IMR-90 (cell line): ENCODE results near the gene CCDC102A. TPM values are rescaled to one million over a fixed set of nuclear protein-coding genes. Genes with fewer than 3 reads are reported as not detected.

Source experiments
- ATAC-seq: fragments of 200-7000 bp; cut with Tn5 transposase; 2 replicates; pipeline ENCODE4 v1.9.1; 2020; ENCODE audit warnings: low read depth, mild to moderate bottlenecking, moderate library complexity
- BruUV-seq: library from RNA; stranded (reverse); fragments of 400-500 nt; replicated peaks from 2 replicates; lab custom pipeline; 2021; lab: Mats Ljungman, UMichigan
- CTCF ChIA-PET: fragments of 300-600 bp; formaldehyde crosslinking; extraction: SDS; loops from one replicate; lab custom pipeline; 2021; ENCODE audit warnings: antibody characterized with exemption; lab: Yijun Ruan, JAX
- POLR2A ChIA-PET: fragments of 300-600 bp; sonication (Branson Sonifier 250); formaldehyde crosslinking; loops from one replicate; lab custom pipeline; 2022; ENCODE audit warnings: antibody characterized with exemption; ENCODE audit not compliant: unreplicated experiment; lab: Charles Lee
- DNase-seq: peaks from one replicate; pipeline ENCODE4 v3.0.0; 2013
- H2AFZ ChIP-seq: replicated peaks from 2 replicates; pipeline ENCODE3; 2013; ENCODE audit warnings: low read length, mild to moderate bottlenecking; ENCODE audit not compliant: poor library complexity
- H2AK5ac ChIP-seq: 2 replicates; pipeline ENCODE4 v1.6.1; 2013; ENCODE audit warnings: low read depth, low read length, inconsistent platforms
- H2AK9ac ChIP-seq: replicated peaks from 2 replicates; pipeline ENCODE3; 2013; ENCODE audit warnings: mild to moderate bottlenecking, low read depth, low read length, moderate library complexity; ENCODE audit not compliant: poor library complexity
- H2BK120ac ChIP-seq: 2 replicates; pipeline ENCODE4 v1.6.1; 2013; ENCODE audit warnings: low read depth, low read length, inconsistent platforms
- H2BK15ac ChIP-seq: 3 replicates; pipeline ENCODE4 v1.6.1; 2013; ENCODE audit warnings: low read depth, low read length, inconsistent platforms
- H2BK20ac ChIP-seq: 2 replicates; pipeline ENCODE4 v1.6.1; 2013; ENCODE audit warnings: low read depth, mild to moderate bottlenecking, inconsistent platforms, low read length, moderate library complexity
- H2BK5ac ChIP-seq: 2 replicates; pipeline ENCODE4 v1.6.1; 2013; ENCODE audit warnings: mild to moderate bottlenecking, low read depth, low read length, inconsistent platforms; ENCODE audit not compliant: poor library complexity, severe bottlenecking
- H3K14ac ChIP-seq: replicated peaks from 2 replicates; pipeline ENCODE4 v1.6.1; 2013; ENCODE audit warnings: low read depth, low read length, inconsistent platforms
- H3K18ac ChIP-seq: 2 replicates; pipeline ENCODE4 v1.6.1; 2013; ENCODE audit warnings: low read depth, low read length, control low read depth
- H3K23ac ChIP-seq: 2 replicates; pipeline ENCODE4 v1.6.1; 2013; ENCODE audit warnings: low read depth, low read length, inconsistent platforms
- H3K27ac ChIP-seq: 2 replicates; pipeline ENCODE4 v1.5.1; 2013; ENCODE audit warnings: mild to moderate bottlenecking, control low read depth, low read length; ENCODE audit not compliant: insufficient read depth
- H3K27me3 ChIP-seq: 2 replicates; pipeline ENCODE4 v1.6.1; 2013; ENCODE audit warnings: low read length; ENCODE audit not compliant: control insufficient read depth, insufficient read depth
- H3K36me3 ChIP-seq: 2 replicates; pipeline ENCODE4 v1.6.1; 2013; ENCODE audit warnings: low read length, mixed read lengths; ENCODE audit not compliant: control insufficient read depth, insufficient read depth
- H3K4ac ChIP-seq: 2 replicates; pipeline ENCODE4 v1.6.1; 2013; ENCODE audit warnings: low read depth, low read length, inconsistent platforms
- H3K4me1 ChIP-seq: 2 replicates; pipeline ENCODE4 v1.6.1; 2013; ENCODE audit warnings: low read length, mixed read lengths; ENCODE audit not compliant: control insufficient read depth, insufficient read depth
- H3K4me2 ChIP-seq: 2 replicates; pipeline ENCODE4 v1.6.1; 2013; ENCODE audit warnings: low read depth, mild to moderate bottlenecking, control low read depth, low read length, moderate library complexity
- H3K4me3 ChIP-seq: 2 replicates; pipeline ENCODE4 v1.5.1; 2013; ENCODE audit warnings: low read depth, mild to moderate bottlenecking, control low read depth, low read length, moderate library complexity; ENCODE audit not compliant: insufficient read depth
- H3K56ac ChIP-seq: 2 replicates; pipeline ENCODE4 v1.6.1; 2013; ENCODE audit warnings: low read length, inconsistent platforms; ENCODE audit not compliant: insufficient read depth; ENCODE audit errors: extremely low read depth
- H3K79me1 ChIP-seq, 2 experiments: 2 replicates each; pipeline ENCODE4 v1.6.1; 2013; ENCODE audit warnings: low read length in 2 of 2, inconsistent platforms in 1 of 2, low read depth in 1 of 2
- H3K9ac ChIP-seq: 2 replicates; pipeline ENCODE4 v1.6.1; 2013; ENCODE audit warnings: low read depth, low read length, control low read depth
- H3K9me1 ChIP-seq: 2 replicates; pipeline ENCODE4 v1.6.1; 2013; ENCODE audit warnings: low read length, inconsistent platforms; ENCODE audit not compliant: insufficient read depth
- H3K9me3 ChIP-seq: 2 replicates; pipeline ENCODE4 v1.6.1; 2013; ENCODE audit warnings: low read length; ENCODE audit not compliant: control insufficient read depth, insufficient read depth
- H4K20me1 ChIP-seq: 2 replicates; pipeline ENCODE4 v1.6.1; 2013; ENCODE audit warnings: low read length, inconsistent platforms; ENCODE audit not compliant: insufficient read depth
- H4K5ac ChIP-seq: 2 replicates; pipeline ENCODE4 v1.6.1; 2013; ENCODE audit warnings: mild to moderate bottlenecking, low read depth, low read length, control low read depth
- H4K8ac ChIP-seq, 2 experiments: 2 replicates each; pipeline ENCODE4 v1.6.1; 2013; ENCODE audit warnings: low read depth in 2 of 2, low read length in 2 of 2, control low read depth in 1 of 2, inconsistent platforms in 1 of 2
- H4K91ac ChIP-seq: 2 replicates; pipeline ENCODE4 v1.6.1; 2013; ENCODE audit warnings: low read depth, low read length, inconsistent platforms; ENCODE audit not compliant: insufficient read depth
- CEBPB ChIP-seq: IDR thresholded peaks from 2 replicates; pipeline ENCODE4 v1.6.1; 2012; ENCODE audit warnings: low read depth, low read length, improper control_type of control experiment
- CHD1 ChIP-seq: IDR thresholded peaks from 2 replicates; pipeline ENCODE4 v1.6.1; 2012; ENCODE audit warnings: low read depth, low read length, improper control_type of control experiment
- FOS ChIP-seq: fragments of 150-350 bp; IDR thresholded peaks from 2 replicates; pipeline ENCODE4 v1.6.1; 2016; ENCODE audit warnings: low read depth, low read length
- MAFK ChIP-seq: IDR thresholded peaks from 2 replicates; pipeline ENCODE4 v1.6.1; 2012; ENCODE audit warnings: low read depth, low read length, improper control_type of control experiment
- MAZ ChIP-seq: IDR thresholded peaks from 2 replicates; pipeline ENCODE4 v1.6.1; 2012; ENCODE audit warnings: low read depth, mild to moderate bottlenecking, low read length, improper control_type of control experiment, moderate library complexity, borderline replicate concordance
- MXI1 ChIP-seq: IDR thresholded peaks from 2 replicates; pipeline ENCODE4 v1.6.1; 2012; ENCODE audit warnings: low read depth, mild to moderate bottlenecking, low read length, moderate library complexity, borderline replicate concordance
- NFE2L2 ChIP-seq: fragments of 150-350 bp; IDR thresholded peaks from 2 replicates; pipeline ENCODE4 v1.6.1; 2016; ENCODE audit warnings: low read depth, mild to moderate bottlenecking, low read length
- POLR2A ChIP-seq: IDR thresholded peaks from 2 replicates; pipeline ENCODE4 v1.6.1; 2012; ENCODE audit warnings: mild to moderate bottlenecking, low read depth, low read length
- RAD21 ChIP-seq: IDR thresholded peaks from 2 replicates; pipeline ENCODE4 v1.6.1; 2012; ENCODE audit warnings: low read length, improper control_type of control experiment
- RCOR1 ChIP-seq: IDR thresholded peaks from 2 replicates; pipeline ENCODE4 v1.6.1; 2012; ENCODE audit warnings: mild to moderate bottlenecking, low read length, improper control_type of control experiment; ENCODE audit not compliant: insufficient replicate concordance
- USF2 ChIP-seq: fragments of 150-350 bp; IDR thresholded peaks from 2 replicates; pipeline ENCODE4 v1.6.1; 2017; ENCODE audit warnings: mild to moderate bottlenecking, antibody characterized with exemption, low read length, low read depth
- WGBS, 2 experiments: methylation state at CpG; one replicate each; pipeline versions ENCODE4 v1.1.5 to v1.1.7; 2013; ENCODE audit warnings: missing lambda C conversion rate in 2 of 2; ENCODE audit not compliant: insufficient read length in 1 of 2; ENCODE audit errors: extremely low coverage in 2 of 2; 5-methylcytosine and 5-hydroxymethylcytosine counted together
- dilution Hi-C: fragments of 300-500 bp; cut with HindIII; formaldehyde crosslinking; loops from one replicate; pipeline ENCODE4 v1.14.3; 2018; ENCODE audit warnings: low sequenced_read_pairs; ENCODE audit not compliant: unreplicated experiment
- in situ Hi-C: fragments of 300-500 bp; cut with MboI; formaldehyde crosslinking; loops from 3 replicates; pipeline ENCODE4 v1.14.3; 2019; ENCODE audit warnings: low sequenced_read_pairs, inconsistent platforms, mixed read lengths
- intact Hi-C: fragments of 100-400 bp; cut with micrococcal nuclease; formaldehyde crosslinking; loops from 2 replicates; pipeline ENCODE4 v1.10.0; 2022
- polyA plus RNA-seq, 3 experiments: library from polyadenylated mRNA; depleted of rRNA; stranded (reverse); fragments of >200 nt; gene quantifications; 2 replicates each; pipeline ENCODE4 v1.2.3, GENCODE V29; 2012; ENCODE audit warnings: low replicate concordance in 1 of 3
- total RNA-seq: library from RNA; depleted of rRNA; stranded (reverse); fragments of >200 nt; gene quantifications from 2 replicates; pipeline ENCODE4 v1.2.3, GENCODE V29; 2012

CCDC102A gene
- total and polyA plus RNA-seq, 2 of the 4 experiments (the other 2 are of a cell fraction) = 5.4 to 8.5 TPM

- H2AK9ac ChIP-seq = no peak overlapping the region
- POLR2A ChIA-PET = no interaction called here
- H3K9ac ChIP-seq = no peak overlapping the region
- no peak overlapping the region for H2BK20ac ChIP-seq
- H3K27me3 ChIP-seq = peaks cover 22% of the 10 kb centered on the region
- no peaks in the 10 kb centered on the region for H3K9me3 ChIP-seq
- no peak for TF ChIP-seq FOS
- no peak for TF ChIP-seq MAFK
- TF ChIP-seq USF2 = no peak
- TF ChIP-seq RCOR1 = no peak
- TF ChIP-seq CHD1 = no peak
- no peak for TF ChIP-seq MAZ
- TF ChIP-seq RAD21 = no peak
- TF ChIP-seq CEBPB = no peak
- TF ChIP-seq POLR2A = no peak
- no peak for TF ChIP-seq MXI1
- TF ChIP-seq NFE2L2 = no peak
- H2AK5ac ChIP-seq = no peak overlapping the region
- intact Hi-C loops = loop anchor here (5.0 kb wide), 2 partner anchors 158 to 423 kb away; partner anchors contain the start of genes KATNB1, USB1 and ZNF319
- no peak overlapping the region for H3K27ac ChIP-seq
- no TSS peak for BruUV-seq
- no peak overlapping the region for H3K4me3 ChIP-seq
- DNase-seq = no peak
- H4K20me1 ChIP-seq = no peaks in the 10 kb centered on the region
- H4K91ac ChIP-seq = no peak overlapping the region
- H2AFZ ChIP-seq = no peak overlapping the region
- no peak overlapping the region for H3K56ac ChIP-seq
- in situ Hi-C loops = no loop called here
- no peaks in the 10 kb centered on the region for H3K4me1 ChIP-seq
- dilution Hi-C loops = no loop called here
- H3K79me1 ChIP-seq = no peaks in the 10 kb centered on the region
- WGBS, 2 experiments = no CpG with 5 or more reads among the region's 2 CpGs
- no peak overlapping the region for H4K8ac ChIP-seq
- H3K4ac ChIP-seq = no peak overlapping the region
- H3K9me1 ChIP-seq = no peaks in the 10 kb centered on the region
- no peak overlapping the region for H3K23ac ChIP-seq
- H3K18ac ChIP-seq = no peak overlapping the region
- no peak overlapping the region for H2BK5ac ChIP-seq
- no peak overlapping the region for H4K5ac ChIP-seq
- H3K14ac ChIP-seq = no peak overlapping the region
- H3K36me3 ChIP-seq = no peaks in the 10 kb centered on the region
- no peak overlapping the region for H3K4me2 ChIP-seq
- CTCF ChIA-PET = no interaction called here
- H2BK15ac ChIP-seq = no peak overlapping the region
- ATAC-seq = no peak
- H2BK120ac ChIP-seq = no peak overlapping the region
These were observed 42.9 kb upstream of the CCDC102A start for GRCh38 chr16:57579361-57579665.
